H4 (cell line): ENCODE measurements around the gene CNTNAP2. TPM values are rescaled to one million over a fixed set of nuclear protein-coding genes. Genes with fewer than 3 reads are reported as not detected.
"Not testable (repeated sequence)": the region's sequence is repeated elsewhere in the genome, so short reads cannot be mapped to it uniquely, and the experiment has no call there.

Experiments
- DNase-seq: peaks from one replicate; pipeline ENCODE4 v3.0.0-alpha.2; 2015; ENCODE audit warnings: low spot score
- total RNA-seq: library from RNA; depleted of rRNA; stranded (reverse); fragments of >200 nt; shearing (Covaris generic); gene quantifications from 2 replicates; pipeline ENCODE4 v1.2.3, GENCODE V29; 2014

CNTNAP2 gene
- total RNA-seq, 1 experiment from 2014 or later: 1.7 TPM

DNA sequence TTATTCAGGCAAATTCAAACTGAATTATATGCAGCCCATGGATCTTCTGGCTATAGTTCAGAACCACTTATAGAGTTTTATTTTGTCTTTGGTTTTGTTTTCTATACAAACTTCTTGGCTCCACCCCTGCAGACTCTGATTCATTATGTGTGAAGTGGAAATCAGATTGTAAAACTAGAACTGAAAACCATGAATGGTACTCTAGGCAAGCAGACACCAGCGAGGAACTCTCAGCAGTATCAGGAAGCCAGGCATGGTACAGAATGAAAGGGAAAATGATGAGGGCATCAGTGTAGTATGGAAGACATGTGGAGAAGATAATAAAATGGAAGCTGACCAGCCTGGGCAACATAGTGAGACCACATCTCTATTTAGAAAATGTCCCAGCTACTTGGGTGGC is 1447.1 kb downstream of the CNTNAP2 start:
- DNase-seq: no peak

DNA sequence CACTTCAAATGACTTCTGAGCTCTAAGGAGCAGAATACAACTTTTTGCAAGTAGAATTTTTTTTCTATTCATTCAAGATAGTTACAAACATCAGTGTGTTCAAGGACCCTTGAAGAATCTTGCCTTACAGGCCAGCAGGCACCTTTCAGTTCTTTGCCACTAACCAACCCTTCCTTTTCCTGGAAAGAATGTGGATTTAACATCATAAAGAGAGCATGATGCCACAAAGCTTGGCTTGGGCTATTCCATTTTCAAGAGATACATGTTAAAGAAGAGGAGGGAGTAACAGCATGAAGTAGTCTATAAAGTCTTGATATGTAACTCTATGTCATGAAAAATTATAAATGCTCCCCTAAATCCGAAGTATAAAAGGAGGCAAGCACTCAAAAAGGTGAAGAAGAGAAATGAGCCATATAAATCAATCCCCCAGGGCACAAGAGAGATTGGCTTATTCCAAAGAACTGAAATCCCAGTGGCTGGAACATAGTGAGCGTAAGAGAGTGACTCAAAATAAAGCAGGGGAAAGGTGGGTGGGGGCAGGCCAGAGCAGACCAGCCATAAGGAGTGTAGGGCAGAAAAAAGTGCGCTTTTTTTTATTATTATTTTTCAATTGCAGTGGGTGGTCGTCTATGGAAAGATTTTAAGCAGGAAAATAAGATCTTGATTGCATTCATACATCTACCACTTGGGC is 1448.3 kb downstream of the CNTNAP2 start:
- no peak for DNase-seq

DNA sequence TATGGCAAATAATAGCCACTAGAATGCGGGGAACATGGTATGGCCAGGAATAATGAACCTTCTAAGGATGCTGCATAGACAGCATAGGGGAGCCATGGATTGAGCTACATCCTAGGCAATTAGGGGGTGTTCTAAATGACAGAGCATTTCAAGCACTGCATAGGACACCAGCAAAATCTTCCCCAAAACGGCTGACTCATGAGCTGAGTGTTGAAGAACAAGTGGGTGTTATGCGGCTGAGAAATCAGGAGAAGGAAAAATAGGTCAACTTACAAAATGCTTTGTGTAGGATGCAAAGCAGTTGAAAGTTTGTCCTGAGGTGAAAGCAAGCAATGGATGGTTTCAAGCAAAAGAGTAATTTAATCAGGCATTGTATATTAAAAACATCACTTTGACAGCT is 1450.4 kb downstream of the CNTNAP2 start:
- no peak for DNase-seq

DNA sequence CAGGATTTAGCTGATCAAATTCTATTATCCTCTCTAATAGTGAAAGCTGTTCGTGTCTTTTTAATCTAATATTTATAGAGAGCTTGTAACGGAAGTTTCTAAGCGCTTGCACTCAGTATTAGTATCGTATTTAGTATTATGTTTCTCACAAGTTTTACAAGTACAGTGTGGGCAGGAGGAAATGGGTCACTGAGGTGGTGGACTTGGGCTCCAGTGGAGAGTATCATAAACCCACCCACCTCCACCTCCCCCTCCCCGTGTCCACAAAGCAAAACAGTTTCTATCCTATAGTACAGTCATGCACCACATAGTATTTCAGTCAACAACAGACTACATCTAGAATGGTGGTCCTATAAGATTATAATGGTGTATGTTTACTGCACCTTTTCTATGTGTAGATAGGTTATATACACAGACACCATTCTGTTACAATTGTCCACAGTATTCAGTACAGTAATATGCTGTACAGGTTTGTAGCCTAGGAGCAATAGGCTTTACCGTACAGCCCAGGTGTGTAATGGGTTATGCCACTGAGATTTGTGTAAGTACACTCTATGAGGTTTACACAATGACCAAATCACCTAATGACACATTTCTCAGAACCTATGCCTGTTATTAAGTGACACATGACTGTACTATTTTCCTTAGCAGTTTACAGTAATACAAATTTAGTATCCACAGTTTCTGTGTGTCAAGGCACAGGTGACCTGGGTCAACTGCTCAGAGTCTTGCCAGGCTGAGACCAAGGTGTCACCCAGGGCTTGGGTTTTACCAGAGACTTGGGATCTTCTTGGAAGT is 1452.7 kb downstream of the CNTNAP2 start:
- no peak for DNase-seq

DNA sequence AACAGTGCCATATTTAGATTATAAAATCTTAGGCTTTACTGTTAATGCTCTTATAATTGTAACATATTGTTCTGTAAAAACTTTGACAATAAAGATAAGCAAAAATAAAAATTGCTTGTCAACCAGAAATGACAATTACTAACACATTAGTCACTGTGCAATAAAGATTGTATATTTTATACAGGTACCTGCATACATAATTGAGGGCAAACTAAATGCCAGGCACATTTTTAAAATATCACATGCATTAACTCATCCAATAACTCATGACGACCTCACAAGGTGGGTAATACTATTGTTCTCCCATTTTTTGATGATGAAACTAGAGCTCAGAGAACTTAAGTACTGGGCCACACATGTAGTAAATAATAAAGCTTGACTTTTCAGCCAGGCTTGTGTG is 1453.8 kb downstream of the CNTNAP2 start:
- no peak for DNase-seq

DNA sequence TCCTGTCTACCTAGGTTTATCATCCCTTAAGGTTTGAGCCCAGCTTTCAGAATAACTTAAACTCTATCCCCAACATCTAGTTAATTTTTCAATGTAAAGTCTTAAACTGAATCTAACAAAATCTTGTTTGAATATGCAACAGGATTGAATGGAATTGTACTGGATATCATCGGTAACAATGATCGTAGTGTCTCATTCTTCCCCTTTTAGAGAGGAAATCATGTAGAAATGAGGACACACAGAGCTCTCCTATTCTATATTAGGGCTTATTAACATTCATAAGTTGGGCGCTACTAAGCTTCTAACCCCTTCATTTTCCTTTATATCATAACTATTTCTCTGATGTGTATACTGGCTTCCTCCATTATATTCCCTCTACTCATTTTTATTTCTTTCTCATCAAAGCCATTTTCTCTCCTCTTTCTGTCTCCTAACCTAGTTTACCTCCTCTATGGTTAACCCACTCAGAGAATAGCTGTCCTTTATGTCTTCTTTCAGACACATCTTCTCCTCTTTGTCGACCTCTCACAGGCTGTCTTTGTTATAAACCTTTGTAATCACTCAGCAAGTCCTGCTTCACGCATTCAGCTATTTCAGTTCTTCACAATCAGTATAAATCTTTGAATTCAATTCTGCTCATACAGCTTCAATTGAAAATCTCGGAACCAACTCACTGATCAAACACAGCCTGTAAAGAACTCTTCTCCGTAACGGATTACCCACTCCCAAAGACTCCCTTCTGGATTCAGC is 1455.0 kb downstream of the CNTNAP2 start:
- no peak for DNase-seq

DNA sequence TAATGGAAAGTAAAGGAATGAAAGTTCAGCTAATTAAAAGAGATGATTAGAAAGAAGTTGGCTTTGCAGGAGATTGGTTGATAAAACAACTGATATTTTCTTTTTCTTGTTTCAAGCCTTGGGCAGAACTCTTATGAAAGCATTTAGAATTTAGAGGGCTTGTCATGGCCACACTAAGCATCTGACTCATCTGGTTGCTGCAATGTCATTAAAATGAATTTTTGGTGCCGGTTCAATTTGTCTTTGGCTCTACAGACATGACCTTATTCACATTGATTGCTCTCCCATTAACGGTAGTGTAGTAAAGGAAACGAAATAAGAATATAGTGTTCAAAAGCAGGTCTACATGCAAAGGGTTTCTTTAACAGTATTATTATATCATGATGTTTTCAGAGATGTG is 1461.6 kb downstream of the CNTNAP2 start:
- no peak for DNase-seq

DNA sequence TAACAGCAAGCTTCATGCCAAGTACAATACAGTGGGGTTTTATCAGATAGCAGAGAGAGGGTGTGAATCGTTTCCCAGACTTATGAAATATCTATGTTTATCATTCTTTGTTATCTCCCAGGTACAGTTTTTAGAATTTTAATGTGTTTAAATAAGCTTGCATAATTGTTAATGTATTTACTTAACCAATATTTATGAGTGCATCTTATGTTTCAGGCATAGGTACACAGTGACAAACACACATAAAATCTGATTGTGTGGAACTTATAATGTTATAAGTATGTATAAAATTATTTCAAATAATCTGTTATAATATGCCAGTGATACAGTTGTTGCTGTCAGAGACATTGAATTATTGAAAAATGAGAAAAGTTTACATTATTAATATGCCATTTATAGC is 1462.5 kb downstream of the CNTNAP2 start:
- no peak for DNase-seq

DNA sequence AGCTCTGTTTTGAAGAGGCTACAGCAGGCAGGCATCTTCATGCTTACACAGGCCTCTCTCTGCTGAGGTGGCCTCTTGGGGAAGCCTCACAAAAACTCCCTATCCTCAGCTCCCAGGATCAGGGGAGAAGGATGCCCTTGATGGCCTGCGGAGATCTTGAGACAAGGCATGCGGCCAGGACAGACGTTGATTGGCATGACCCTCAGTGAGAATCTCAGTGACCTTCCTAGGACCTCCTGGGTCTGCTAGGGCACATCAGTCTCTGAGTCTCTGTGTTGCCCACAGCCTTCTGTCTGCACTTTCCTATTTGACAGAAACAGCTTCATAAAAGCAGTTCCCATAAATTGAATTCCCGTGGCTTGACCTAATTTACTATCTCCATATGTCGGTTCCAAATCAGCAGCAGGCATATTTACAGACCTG is 1468.2 kb downstream of the CNTNAP2 start:
- no peak for DNase-seq

DNA sequence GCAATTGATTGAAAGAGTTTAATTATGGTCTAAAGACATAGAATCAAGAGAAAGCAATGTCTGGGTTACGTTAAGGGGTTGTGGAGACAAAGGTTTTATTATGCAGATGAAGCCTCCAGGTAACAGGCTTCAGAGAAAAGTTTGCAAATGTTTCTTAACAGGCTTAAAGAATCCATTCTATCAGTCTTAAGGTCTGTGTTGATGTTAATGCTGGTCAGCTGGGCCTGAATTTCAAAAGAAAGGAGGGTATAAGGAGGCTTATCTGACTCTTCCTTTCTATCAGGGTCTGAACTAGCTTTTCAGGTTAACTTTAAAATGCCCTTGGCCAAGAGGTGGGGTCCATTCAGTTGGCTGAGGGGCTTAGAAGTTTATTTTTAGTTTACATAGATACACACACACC is 1469.5 kb downstream of the CNTNAP2 start:
- DNase-seq: no peak

DNA sequence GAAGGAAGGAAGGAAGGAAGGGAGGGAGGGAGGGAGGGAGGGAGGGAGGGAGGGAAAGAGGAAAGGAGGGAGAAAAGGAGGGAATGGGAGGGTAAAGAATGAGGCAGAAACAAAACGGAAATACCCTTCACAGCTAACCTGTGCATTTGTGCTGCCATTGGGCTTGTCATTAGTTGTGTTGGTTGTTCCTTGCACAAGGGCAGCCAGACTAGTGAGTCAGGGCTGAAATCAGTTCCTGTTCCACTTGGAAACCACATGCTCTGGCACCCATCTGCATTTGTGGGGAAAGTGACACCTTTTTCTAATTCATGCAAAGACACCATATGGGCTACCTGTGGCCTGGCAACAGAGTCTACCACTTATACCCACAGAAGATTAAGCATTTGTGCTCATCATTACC is 1469.9 kb downstream of the CNTNAP2 start:
- DNase-seq: no peak

DNA sequence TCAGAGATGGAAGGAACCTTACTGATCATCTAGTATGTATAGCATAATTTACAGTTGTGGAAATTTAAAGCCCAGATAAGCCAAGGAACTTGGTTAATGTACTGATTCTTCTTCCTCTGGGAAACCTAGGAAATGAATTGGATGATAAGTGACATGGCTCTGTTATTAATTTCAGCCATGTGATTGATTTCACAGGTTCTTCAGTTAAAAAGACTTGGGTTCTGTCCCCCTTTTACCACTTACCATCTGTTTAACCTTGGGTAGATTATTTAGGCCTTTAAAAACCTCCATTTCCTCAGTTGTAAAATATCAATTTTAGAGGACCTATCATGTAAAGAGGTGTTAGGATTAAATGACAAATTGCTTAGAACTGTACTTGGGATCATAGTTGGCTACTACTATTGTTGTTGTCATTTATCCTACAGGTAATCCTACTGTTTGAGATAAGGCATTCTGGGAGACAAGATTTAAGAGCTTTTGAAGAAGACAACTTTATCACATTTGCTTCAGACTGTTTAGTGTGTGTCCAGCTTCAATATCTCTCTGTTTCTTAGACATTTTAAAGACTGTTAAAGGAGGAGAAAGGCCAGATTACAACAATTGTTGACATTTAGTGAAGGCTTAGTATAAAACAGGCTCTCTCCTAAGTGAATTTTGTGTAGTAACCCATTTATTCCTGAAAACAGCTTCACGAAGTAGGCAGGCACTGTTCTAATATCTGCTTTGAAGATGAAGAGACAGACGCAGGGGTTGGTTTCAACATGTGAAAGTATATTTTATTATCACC is 1476.9 kb downstream of the CNTNAP2 start:
- DNase-seq: no peak

DNA sequence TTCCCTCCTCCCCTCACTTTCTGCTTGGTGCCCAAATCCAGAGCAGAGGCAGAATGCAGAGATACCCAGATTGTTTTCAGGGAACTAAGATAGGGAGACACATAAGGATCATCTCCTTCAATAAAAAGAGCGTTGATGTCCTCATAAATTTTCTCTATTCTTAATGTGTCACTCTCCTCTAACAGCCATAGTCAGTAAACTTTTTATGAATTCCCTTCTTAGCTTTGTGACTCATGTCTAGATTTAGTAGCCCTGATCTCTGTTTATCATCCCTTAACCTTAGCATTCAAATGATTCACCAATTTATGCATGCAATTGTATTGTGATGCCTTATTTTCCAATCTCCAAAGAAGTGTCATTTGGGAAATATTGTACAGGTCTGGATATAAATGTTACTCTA is 1478.4 kb downstream of the CNTNAP2 start:
- no peak for DNase-seq

DNA sequence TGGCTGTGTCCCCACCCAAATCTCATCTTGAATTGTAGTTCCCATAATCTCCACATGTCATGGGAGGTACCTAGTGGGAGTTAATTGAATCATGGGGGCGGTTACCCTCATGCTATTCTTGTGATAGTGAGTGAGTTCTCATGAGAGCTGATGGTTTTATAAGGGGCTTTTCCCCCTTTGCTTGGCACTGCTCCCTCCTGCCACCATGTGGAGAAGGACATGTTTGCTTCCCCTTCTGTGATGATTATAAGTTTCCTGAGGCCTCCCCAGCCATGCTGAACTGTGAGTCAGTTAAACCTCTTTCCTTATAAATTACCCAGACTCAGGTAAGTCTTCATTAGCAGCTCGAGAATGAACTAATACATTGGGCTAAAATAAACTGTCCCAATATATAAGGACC is 1482.1 kb downstream of the CNTNAP2 start:
- not testable (repeated sequence) for DNase-seq

DNA sequence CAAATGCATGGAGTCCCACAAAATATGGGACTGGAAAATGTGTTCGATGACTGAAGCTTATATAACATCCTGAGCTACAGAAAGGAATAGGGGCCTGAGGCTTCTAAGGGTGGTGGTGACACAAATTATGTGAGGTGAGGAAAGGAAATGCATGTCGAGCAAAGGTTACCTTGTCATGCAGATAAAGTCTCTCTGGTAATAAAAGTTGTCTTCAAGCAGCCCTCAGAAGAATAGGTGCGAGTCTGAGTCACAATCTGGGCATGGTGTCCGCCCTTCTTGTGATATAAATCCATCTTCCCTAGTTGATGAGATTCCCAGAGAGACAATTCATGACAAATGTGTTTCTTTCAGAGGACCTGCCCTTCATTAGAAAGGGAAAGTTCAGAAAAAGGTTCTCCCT is 1488.7 kb downstream of the CNTNAP2 start:
- no peak for DNase-seq

DNA sequence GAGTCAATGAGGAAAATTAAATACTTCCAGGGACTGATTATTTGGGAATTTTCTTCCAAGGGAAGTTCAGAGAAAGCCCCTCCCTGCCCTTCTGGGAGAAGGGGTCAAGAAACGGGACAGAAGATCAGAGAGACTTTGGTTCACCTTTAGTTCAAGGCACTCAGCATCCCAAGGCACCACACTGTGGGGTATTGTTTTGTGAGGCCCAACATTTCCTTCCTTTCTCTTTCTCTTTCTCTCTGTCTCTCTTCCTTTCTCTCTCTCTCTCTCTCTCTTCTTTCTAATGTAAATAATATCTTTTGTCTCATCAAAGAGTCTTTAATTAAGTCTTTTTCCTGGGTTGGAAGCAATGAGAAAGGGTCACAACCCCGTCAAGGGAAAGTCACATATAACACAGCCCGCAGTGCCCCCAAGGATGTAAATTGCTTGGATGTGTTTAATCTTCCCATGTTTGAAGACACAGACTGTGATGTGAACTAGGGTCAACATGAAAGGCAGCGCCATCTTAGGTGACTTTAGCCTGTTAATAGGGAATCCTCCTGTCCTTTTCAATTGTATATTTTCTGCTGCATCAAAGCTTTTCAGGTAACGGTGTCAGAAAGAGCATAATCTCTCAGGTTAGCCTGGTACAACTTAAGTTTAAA is 1490.7 kb downstream of the CNTNAP2 start:
- no peak for DNase-seq

DNA sequence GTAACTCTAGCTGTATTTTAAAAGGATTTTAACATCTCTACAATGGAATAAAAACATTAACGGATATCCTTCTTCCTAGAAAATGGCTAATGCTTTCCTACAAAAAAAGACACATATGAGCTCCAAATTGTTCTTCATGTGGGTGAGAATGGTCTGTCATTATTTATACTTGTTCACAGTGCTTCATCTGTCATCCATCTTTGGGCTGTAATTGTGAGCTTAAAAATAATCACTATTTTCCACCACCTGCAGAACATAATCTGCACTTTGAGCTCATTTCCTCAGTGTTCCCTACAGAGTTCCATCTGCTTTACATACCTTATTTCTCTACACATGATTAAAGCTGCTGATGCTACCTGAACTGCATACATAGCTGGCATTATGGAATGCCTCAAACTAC is 1494.8 kb downstream of the CNTNAP2 start:
- no peak for DNase-seq

DNA sequence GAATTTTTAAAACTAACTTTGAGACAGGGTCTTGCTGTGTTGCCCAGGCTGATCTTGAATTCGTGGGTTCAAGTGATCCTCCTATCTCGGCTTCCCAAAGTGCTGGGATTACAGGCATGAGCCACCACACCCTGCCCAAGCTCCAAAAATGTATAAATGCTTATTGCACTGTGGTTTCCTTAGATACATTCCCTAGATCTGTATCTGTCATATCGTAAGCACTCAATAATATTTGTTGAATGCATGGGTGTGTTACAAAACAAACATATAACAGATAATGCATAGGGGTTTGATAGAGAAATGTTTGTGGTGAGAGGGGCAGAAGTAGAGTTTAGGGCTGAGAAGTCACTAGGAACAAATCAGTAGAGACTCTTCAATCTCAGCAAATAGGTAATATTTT is 1518.7 kb downstream of the CNTNAP2 start:
- no peak for DNase-seq

DNA sequence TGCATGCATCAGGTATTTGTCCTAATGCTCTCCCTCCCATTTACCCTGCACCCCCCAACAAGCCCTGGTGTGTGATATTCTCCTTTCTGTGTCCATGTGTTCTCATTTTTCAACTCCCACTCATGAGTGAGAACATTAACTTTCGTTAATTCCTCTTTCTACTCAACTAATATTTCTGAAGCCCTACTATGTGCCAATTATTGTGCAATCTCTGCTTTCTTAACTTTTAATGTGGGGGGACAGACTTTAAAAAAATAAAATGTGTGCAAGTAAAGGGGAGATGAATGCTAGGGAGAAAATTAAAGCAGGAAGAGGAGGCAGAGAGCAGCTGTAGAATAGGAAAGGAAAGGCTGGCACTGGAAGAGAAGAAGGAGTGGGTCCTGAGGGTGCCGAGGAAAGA is 1520.0 kb downstream of the CNTNAP2 start:
- DNase-seq: no peak

DNA sequence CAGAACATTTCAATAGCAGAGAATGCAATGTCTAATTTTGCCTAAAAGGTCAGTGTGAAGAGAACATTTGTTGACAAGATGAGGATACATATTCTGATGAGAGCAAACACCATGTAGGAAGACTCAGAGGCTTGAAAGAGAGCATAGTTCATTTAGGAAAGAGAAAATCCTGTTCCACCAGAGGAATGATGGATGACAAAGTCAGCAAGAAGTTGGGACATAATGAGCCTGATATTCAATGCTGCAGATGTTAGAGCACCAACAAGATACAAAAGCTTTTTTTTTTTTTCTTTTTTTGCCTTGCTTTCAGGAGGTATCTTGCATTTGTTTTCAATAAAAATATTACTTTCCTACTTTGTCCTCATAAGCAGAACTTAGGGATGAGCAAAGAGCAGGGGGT is 1522.0 kb downstream of the CNTNAP2 start:
- no peak for DNase-seq

DNA sequence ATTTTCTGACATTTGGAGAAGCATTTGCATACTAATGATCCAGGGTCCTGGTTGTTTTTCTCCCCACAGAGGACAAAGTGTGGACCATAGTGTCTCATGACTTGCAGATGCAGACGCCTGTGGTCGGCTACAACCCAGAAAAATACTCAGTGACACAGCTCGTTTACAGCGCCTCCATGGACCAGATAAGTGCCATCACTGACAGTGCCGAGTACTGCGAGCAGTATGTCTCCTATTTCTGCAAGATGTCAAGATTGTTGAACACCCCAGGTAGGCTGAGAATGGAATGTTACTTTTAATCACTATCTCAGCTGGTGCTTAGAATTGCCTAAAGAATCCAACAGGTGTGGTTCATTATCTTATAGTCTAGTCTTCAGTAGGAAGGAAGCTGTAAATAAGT is 1522.4 kb downstream of the CNTNAP2 start:
- no peak for DNase-seq
